Measurements from ENCODE around the gene CCNT1. TPM values are rescaled to one million over a fixed set of nuclear protein-coding genes. Genes with fewer than 3 reads are reported as not detected.

Gene CCNT1
- total RNA-seq, 2 experiments from 2014 or later: 150 TPM

- POLR2A ChIA-PET: no interaction called here
- no peak for TF ChIP-seq CTCF (IDR thresholded peaks at IDR 0.05)
Observed at GRCh38 chr12:48750215-48750614, 33.7 kb upstream of the CCNT1 start.

GRCh38 chr12:48744251-48745008 is 27.9 kb upstream of the CCNT1 start:
- intact Hi-C loops (cut with DNase I, micrococcal nuclease): no loop called here
- ATAC-seq (ENCODE audit: poor library complexity): no peak
- Histone ChIP-seq H3K36me3 (ENCODE audit: insufficient read depth, low read length) (no peaks in the 10 kb centered on the region), H3K27me3 (ENCODE audit: control insufficient read depth in 1 of 2, insufficient read depth in 2 of 2, low read length in 2 of 2) (peaks cover 7 to 13% of the 10 kb centered on the region in 2 experiments), H3K9me3 (ENCODE audit: control insufficient read depth in 1 of 2, insufficient read depth in 1 of 2, low read length in 2 of 2) (no peaks in the 10 kb centered on the region), H3K4me1 (ENCODE audit: insufficient read depth, low read length) (no peaks in the 10 kb centered on the region), H3K4me3 (ENCODE audit: low read length) (no peak overlapping the region), H3K27ac (ENCODE audit: low read depth in 1 of 2, low read length in 2 of 2) (no peak overlapping the region)
- H3K4me1 Mint-ChIP-seq (ENCODE audit: low read depth): no peaks in the 10 kb centered on the region
- H3K27ac Mint-ChIP-seq: no peak overlapping the region
- no peaks in the 10 kb centered on the region for H3K36me3 Mint-ChIP-seq (ENCODE audit: low read depth)
- ChIA-PET POLR2A (no interaction called here), CTCF (no interaction called here)
- H3K27me3 Mint-ChIP-seq: peaks cover 20% of the 10 kb centered on the region
- no peak for DNase-seq
- no peak overlapping the region for H3K4me3 Mint-ChIP-seq
- no peaks in the 10 kb centered on the region for H3K9me3 Mint-ChIP-seq
- no peak for TF ChIP-seq CTCF (IDR thresholded peaks at IDR 0.05)

More at GRCh38 chr12:48750215-48750614, 33.7 kb upstream of the CCNT1 start:
- ATAC-seq (ENCODE audit: poor library complexity) (no peak), DNase-seq (no peak)
- H3K36me3 Mint-ChIP-seq (ENCODE audit: low read depth): no peaks in the 10 kb centered on the region
- CTCF ChIA-PET: no interaction called here
- H3K27ac Mint-ChIP-seq: no peak overlapping the region
- H3K27me3 ChIP-seq (ENCODE audit: control insufficient read depth in 1 of 2, insufficient read depth in 2 of 2, low read length in 2 of 2): no peaks in the 10 kb centered on the region
- no peaks in the 10 kb centered on the region for H3K9me3 Mint-ChIP-seq
- no peak overlapping the region for H3K4me3 ChIP-seq (ENCODE audit: low read length)
- H3K27ac ChIP-seq (ENCODE audit: low read depth in 1 of 2, low read length in 2 of 2): no peak overlapping the region
- no peak overlapping the region for H3K4me3 Mint-ChIP-seq
- no peaks in the 10 kb centered on the region for H3K4me1 Mint-ChIP-seq (ENCODE audit: low read depth)
- H3K9me3 ChIP-seq (ENCODE audit: control insufficient read depth in 1 of 2, insufficient read depth in 1 of 2, low read length in 2 of 2): no peaks in the 10 kb centered on the region
- no peaks in the 10 kb centered on the region for H3K36me3 ChIP-seq (ENCODE audit: insufficient read depth, low read length)
- intact Hi-C loops (cut with DNase I, micrococcal nuclease): loop anchor here in 1 of 2 experiments (5.0 kb wide), 1 partner anchor 142 kb away; no protein-coding TSS in a partner anchor
- no peaks in the 10 kb centered on the region for H3K27me3 Mint-ChIP-seq
- H3K4me1 ChIP-seq (ENCODE audit: insufficient read depth, low read length): no peaks in the 10 kb centered on the region

- no peak overlapping the region for H3K4me3 Mint-ChIP-seq
- POLR2A ChIA-PET: no interaction called here
- Histone ChIP-seq H3K27me3 (ENCODE audit: control insufficient read depth in 1 of 2, insufficient read depth in 2 of 2, low read length in 2 of 2) (peaks cover 7 to 14% of the 10 kb centered on the region in 2 experiments), H3K9me3 (ENCODE audit: control insufficient read depth in 1 of 2, insufficient read depth in 1 of 2, low read length in 2 of 2) (no peaks in the 10 kb centered on the region), H3K4me1 (ENCODE audit: insufficient read depth, low read length) (no peaks in the 10 kb centered on the region), H3K4me3 (ENCODE audit: low read length) (no peak overlapping the region), H3K27ac (ENCODE audit: low read depth in 1 of 2, low read length in 2 of 2) (no peak overlapping the region), H3K36me3 (ENCODE audit: insufficient read depth, low read length) (no peaks in the 10 kb centered on the region)
- H3K9me3 Mint-ChIP-seq: no peaks in the 10 kb centered on the region
- no peaks in the 10 kb centered on the region for H3K36me3 Mint-ChIP-seq (ENCODE audit: low read depth)
- ATAC-seq (ENCODE audit: poor library complexity) (no peak), DNase-seq (no peak)
- TF ChIP-seq CTCF (IDR thresholded peaks at IDR 0.05): no peak
- H3K4me1 Mint-ChIP-seq (ENCODE audit: low read depth): no peaks in the 10 kb centered on the region
- no peak overlapping the region for H3K27ac Mint-ChIP-seq
- intact Hi-C loops (cut with DNase I, micrococcal nuclease): no loop called here
- peaks cover 33% of the 10 kb centered on the region for H3K27me3 Mint-ChIP-seq
- CTCF ChIA-PET: interaction anchor here (0.7 kb wide), 1 partner anchor 1171 kb away, joined by 3 read pairs; no protein-coding TSS in a partner anchor
Observed at GRCh38 chr12:48739618-48740269, 23.2 kb upstream of the CCNT1 start.

Data from CD4-positive, alpha-beta T cell (primary cell).